Right lung (tissue), 10 donors: ENCODE results near the gene CMTM3. TPM values are rescaled to one million over a fixed set of nuclear protein-coding genes. Genes with fewer than 3 reads are reported as not detected.
"Not testable (repeated sequence)": the region's sequence is repeated elsewhere in the genome, so short reads cannot be mapped to it uniquely, and the experiment has no call there.

Experiments
- DNase-seq, 2 donors: peaks; one replicate each; pipeline ENCODE4 v3.0.0-alpha.2; 2013
- long read RNA-seq, 8 donors: transcript quantifications; one replicate each; lab custom pipeline, GENCODE V29; 2026
- polyA plus RNA-seq, 5 donors: library from polyadenylated mRNA; unstranded; fragments of 120-200 nt; gene quantifications; one replicate each; pipeline versions ENCODE4 v1.2.1 to v1.2.3, GENCODE V29; 2013; ENCODE audit warnings: inconsistent platforms in 1 of 5, low replicate concordance in 1 of 5; ENCODE audit not compliant: insufficient read length in 5 of 5, insufficient read depth in 1 of 5

CMTM3 gene, protein sequence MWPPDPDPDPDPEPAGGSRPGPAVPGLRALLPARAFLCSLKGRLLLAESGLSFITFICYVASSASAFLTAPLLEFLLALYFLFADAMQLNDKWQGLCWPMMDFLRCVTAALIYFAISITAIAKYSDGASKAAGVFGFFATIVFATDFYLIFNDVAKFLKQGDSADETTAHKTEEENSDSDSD
- 100 to 1,000 TPM in 1 of 5 donors, 10 to 100 TPM in 4; 78.5 to 103 (median 86.1) TPM for polyA plus RNA-seq
- long read RNA-seq, donor 1, transcript CMTM3-214 (5 exons, 1,934 nt), result major isoform, 38 of 46 reads
- long read RNA-seq, donor 1, partial matches to known transcripts, result 0 of 46 reads
- long read RNA-seq, donor 1, other reads (novel, unspliced or antisense), result 0 of 46 reads
- long read RNA-seq, donor 2, transcript CMTM3-214 (5 exons, 1,934 nt), result major isoform, 30 of 39 reads
- long read RNA-seq, donor 2, partial matches to known transcripts, result 5 of 39 reads
- long read RNA-seq, donor 2, other reads (novel, unspliced or antisense), result 0 of 39 reads
- long read RNA-seq, donor 3, transcript CMTM3-214 (5 exons, 1,934 nt), result major isoform, 20 of 23 reads
- long read RNA-seq, donor 3, partial matches to known transcripts, result 0 of 23 reads
- long read RNA-seq, donor 3, other reads (novel, unspliced or antisense), result 0 of 23 reads
- long read RNA-seq, donor 4, transcript CMTM3-214 (5 exons, 1,934 nt), result major isoform, 19 of 22 reads
- long read RNA-seq, donor 4, partial matches to known transcripts, result 0 of 22 reads
- long read RNA-seq, donor 4, other reads (novel, unspliced or antisense), result 0 of 22 reads
- long read RNA-seq, donor 5, transcript CMTM3-214 (5 exons, 1,934 nt), result major isoform, 48 of 58 reads
- long read RNA-seq, donor 5, partial matches to known transcripts, result 8 of 58 reads
- long read RNA-seq, donor 5, other reads (novel, unspliced or antisense), result 0 of 58 reads
- long read RNA-seq, donor 6, transcript CMTM3-214 (5 exons, 1,934 nt), result major isoform, 32 of 42 reads
- long read RNA-seq, donor 6, partial matches to known transcripts, result 7 of 42 reads
- long read RNA-seq, donor 6, other reads (novel, unspliced or antisense), result 0 of 42 reads
- long read RNA-seq, donor 7, transcript CMTM3-214 (5 exons, 1,934 nt), result major isoform, 34 of 43 reads
- long read RNA-seq, donor 7, partial matches to known transcripts, result 0 of 43 reads
- long read RNA-seq, donor 7, other reads (novel, unspliced or antisense), result 5 of 43 reads
- long read RNA-seq, donor 8, transcript CMTM3-214 (5 exons, 1,934 nt), result major isoform, 14 of 14 reads
- long read RNA-seq, donor 8, partial matches to known transcripts, result 0 of 14 reads
- long read RNA-seq, donor 8, other reads (novel, unspliced or antisense), result 0 of 14 reads

- peak; percentile 70 to 85 for DNase-seq
Observed at GRCh38 chr16:66604376-66605176, at the start of gene CMTM3. Gene CMTM3 (plus strand): TSS chr16:66604704. CDS start chr16:66604806, 102 bp downstream.

GRCh38 chr16:66560107-66560506 lies 44.4 kb upstream of the CMTM3 start:
- DNase-seq, result no peak

DNA sequence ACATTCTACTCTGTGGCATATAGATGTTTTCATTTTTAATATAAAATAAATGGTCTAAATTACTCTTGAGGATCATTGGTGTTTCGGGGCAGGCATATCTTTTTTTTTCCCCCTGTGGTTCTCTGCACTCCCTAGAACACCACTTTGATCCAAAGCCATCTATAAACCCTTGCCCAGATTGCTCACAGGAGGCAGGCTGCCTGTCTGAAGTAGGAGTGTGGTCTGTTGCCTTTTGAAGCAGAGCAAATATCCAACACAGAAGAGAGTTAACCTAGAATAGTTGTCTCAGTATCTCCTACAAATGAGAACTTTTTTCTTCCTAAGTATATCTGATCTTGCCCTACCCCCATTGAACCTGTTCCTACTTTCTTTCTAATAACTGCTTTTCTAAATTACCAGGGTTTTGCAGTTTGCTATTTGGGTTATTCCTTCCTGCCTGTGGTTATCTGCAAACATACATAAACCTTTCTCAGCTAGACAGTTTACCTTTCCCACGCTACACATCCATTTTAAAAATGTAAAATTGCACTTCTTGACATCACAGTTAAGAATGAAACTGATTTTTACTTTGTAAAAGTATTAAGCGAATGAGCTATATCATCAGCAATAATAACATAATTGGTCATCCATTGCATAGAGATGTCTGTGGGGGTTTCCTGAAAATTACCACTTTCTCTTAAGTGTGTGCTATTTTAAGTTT lies 43.0 kb upstream of the CMTM3 start:
- no peak for DNase-seq

DNA sequence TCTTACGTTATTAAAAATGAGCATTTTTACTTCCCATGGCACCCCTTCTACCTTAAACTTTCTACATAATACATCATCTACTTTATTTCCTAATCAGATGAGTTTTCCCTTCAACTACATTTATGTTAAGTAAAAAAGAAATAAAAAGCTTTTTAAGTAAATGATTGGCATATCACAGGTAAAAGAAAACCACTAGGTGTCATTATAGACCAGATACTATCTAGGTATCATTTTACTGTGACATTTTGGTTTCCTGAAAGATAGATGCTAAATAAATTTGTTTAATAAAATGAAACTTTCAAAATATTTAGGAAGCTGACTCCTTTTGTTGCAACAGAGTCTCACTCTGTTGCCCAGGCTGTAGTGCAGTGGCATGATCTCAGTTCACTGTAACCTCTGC lies 42.1 kb upstream of the CMTM3 start:
- no peak for DNase-seq

- DNase-seq, result no peak
Observed at GRCh38 chr16:66562986-66563385, 41.5 kb upstream of the CMTM3 start.

DNA sequence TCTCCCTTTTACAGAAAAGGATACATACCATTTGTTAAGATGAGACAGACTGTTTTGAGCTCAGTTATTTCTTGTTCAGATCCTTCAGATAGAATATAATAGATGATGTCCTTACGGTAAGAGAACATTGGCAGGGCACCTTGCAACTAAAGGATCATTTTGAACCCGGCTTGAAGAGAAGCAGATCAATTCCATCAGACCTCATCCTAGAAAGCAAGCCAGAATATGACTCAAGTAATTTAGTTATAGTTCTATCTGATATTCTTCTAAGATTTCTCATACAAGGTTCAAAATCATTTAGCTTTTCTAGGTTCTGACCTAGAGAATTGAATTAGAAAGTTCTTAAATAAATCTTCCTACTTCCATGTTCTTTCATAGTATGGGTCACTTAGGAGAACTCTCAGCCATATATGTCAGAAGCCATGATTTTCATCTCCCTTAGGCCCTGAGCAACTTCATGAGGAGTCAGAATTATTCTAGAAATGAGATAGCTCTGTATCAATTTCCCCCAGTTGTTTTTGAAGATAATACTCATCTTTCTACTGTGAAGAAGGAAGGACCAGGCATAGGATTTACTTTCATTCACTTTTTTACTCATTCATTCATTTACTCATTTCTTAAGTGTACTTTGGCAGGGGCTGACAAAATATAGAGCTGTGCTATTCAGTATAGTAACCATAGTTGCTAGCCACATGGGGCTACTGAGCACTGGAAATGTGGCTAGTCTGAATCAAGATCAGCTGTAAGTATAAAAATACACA lies 40.8 kb upstream of the CMTM3 start:
- DNase-seq, result no peak

DNA sequence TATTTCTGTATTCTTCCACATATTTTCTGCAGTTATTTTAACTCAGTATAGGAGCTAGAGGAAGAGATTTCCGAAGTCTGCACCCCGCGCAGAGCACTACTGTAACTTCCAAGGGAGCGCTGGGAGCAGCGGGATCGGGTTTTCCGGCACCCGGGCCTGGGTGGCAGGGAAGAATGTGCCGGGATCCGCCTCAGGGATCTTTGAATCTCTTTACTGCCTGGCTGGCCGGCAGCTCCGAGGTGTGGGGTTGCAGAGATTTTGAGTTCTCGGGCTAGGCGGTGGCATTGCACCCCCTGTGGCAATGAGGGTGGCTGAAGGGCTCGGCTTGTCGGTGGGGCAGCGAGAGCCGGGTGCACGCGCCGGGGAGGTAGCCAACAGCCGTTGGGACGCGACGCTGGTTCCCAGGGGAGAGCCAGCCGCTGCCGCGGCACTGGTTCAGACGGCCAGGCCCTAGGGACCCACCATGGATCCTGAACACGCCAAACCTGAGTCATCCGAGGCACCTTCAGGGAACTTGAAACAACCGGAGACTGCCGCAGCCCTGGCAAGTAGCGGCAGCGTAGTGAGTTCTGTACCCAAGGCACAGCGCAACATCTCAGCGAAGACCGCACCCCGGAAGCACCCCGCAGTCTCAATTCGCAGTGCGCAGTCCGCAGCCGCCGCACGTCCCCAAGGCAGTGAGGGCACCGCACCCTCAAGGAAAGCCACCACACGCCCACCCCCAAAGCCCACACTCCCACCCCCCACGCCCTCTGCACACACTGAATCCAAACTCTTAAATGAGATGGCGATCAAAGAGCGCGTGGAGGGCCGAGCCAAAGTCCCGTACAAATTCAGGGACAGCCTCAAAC lies 38.2 kb upstream of the CMTM3 start, which contains the start of gene CMTM1:
Gene CMTM1 (plus strand): TSS at position 389 of the 851 bp plus-strand sequence. CDS start 75 bp downstream, at position 464.
- no peak for DNase-seq

DNA sequence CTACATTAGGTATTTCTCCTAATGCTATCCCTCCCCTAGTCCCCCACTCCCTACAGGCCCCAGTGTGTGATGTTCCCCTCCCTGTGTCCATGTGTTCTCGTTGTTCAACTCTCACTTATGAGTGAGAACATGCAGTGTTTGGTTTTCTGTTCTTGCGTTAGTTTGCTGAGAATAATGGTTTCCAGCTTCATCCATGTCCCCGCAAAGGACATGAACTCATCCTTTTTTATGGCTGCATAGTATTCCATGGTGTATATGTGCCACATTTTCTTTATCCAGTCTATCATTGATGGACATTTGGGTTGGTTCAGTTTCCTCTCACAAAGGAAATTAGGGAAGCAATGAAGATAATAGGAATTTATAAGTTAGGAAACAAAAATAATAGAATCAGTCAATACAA lies 37.2 kb upstream of the CMTM3 start:
- not testable (repeated sequence) for DNase-seq

- no peak for DNase-seq
Observed at GRCh38 chr16:66568355-66568754, 36.1 kb upstream of the CMTM3 start.

GRCh38 chr16:66569131-66569530 lies 35.4 kb upstream of the CMTM3 start:
- DNase-seq, result no peak

- DNase-seq, result no peak
Observed at GRCh38 chr16:66569827-66570405, 34.6 kb upstream of the CMTM3 start.

- DNase-seq, result no peak
Observed at GRCh38 chr16:66572356-66572755, 32.1 kb upstream of the CMTM3 start.

GRCh38 chr16:66574081-66574480 lies 30.4 kb upstream of the CMTM3 start:
- no peak for DNase-seq

DNA sequence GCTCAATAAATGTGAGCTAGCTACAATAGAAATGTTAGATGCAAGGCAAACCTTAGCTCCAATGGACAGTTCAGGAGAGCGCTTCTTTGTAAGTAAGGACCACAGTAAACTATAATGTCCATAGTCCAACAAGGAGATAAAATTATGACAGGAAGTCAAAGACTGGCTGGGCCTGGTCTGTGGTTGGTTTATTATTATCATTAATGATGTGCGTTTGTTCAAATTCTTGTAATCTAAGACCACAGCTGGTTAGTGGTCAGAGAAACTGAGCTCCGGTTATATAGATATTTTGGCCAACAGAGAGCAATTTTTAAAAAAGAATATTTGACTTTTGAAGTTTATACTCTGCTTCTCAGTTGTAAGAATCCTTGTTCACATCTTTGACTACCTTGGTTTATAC lies 30.0 kb upstream of the CMTM3 start:
- DNase-seq, result no peak

DNA sequence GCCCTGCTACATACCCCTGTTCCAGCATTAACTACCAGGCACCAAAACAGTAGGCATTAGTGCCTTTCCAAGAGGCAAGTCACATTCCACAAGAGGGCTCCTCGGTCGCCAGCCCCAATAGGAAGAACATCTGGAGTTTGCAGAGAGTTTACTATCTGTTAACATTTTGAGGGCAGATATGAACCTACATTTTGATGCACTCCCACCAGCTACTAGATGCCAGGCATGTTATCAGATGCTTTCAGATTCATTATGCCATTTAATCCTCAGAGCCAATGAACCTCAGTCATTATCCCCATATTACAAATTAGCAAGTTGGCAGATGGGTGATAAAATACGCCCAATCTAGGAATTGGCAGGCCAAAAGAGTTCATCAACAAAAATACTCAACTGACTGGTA lies 29.4 kb upstream of the CMTM3 start:
- no peak for DNase-seq

DNA sequence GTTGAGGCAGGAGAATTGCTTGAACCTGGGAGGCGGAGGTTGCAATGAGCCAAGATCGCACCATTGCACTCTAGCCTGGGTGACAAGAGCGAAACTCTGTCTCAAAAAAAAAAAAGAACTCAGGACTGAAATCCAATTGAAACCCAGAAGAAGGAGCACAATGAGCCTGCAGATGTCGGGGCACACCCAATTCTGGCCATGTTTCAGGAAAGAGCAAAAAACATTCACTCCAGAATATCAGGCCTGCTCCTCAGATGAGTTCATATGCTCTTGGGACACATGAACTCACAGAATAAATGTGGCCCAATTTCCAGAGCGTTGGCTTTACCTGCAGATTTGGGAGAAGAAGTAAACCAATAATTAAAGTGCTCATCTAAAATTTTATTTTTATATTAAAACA lies 28.2 kb upstream of the CMTM3 start:
- DNase-seq, result no peak

GRCh38 chr16:66578651-66579531 lies 25.6 kb upstream of the CMTM3 start, which contains the start of gene CMTM2:
Gene CMTM2 (plus strand): TSS chr16:66579463. CDS start chr16:66579608, 145 bp downstream.
- peak in 1 of 2 donors; percentile 16 for DNase-seq
